Large intestine (tissue), 3 donors: ENCODE data around the gene PACS2. TPM values are rescaled to one million over a fixed set of nuclear protein-coding genes. Genes with fewer than 3 reads are reported as not detected.
"Not testable (repeated sequence)": the region's sequence is repeated elsewhere in the genome, so short reads cannot be mapped to it uniquely, and the experiment has no call there.

Source experiments
- DNase-seq, 2 donors: peaks; one replicate each; pipeline versions ENCODE4 v3.0.0 to v3.0.0-alpha.2; 2013
- H3K27ac ChIP-seq: one replicate; pipeline ENCODE4 v1.5.1; 2013; ENCODE audit warnings: low read length
- H3K27me3 ChIP-seq: 2 replicates; pipeline ENCODE4 v1.6.1; 2013; ENCODE audit warnings: low read length; ENCODE audit not compliant: control insufficient read depth, insufficient read depth
- H3K36me3 ChIP-seq: 2 replicates; pipeline ENCODE4 v1.6.1; 2013; ENCODE audit warnings: low read length; ENCODE audit not compliant: control insufficient read depth, insufficient read depth
- H3K4me1 ChIP-seq: one replicate; pipeline ENCODE4 v1.6.1; 2013; ENCODE audit warnings: low read length; ENCODE audit not compliant: control insufficient read depth, insufficient read depth
- H3K4me3 ChIP-seq: one replicate; pipeline ENCODE4 v1.5.1; 2013; ENCODE audit warnings: low read length
- H3K9me3 ChIP-seq: one replicate; pipeline ENCODE4 v1.6.1; 2013; ENCODE audit warnings: mild to moderate bottlenecking, low read depth, low read length, moderate library complexity; ENCODE audit not compliant: control insufficient read depth
- WGBS: methylation state at CpG from one replicate; pipeline ENCODE4 v1.1.5; 2013; ENCODE audit warnings: low lambda C conversion rate; ENCODE audit not compliant: insufficient coverage; 5-methylcytosine and 5-hydroxymethylcytosine counted together
- polyA plus RNA-seq: library from polyadenylated mRNA; unstranded; fragments of 120-200 nt; gene quantifications from one replicate; pipeline ENCODE4 v1.2.1, GENCODE V29; 2013

Gene PACS2
- polyA plus RNA-seq, 1 donor, result 54.6 TPM

DNA sequence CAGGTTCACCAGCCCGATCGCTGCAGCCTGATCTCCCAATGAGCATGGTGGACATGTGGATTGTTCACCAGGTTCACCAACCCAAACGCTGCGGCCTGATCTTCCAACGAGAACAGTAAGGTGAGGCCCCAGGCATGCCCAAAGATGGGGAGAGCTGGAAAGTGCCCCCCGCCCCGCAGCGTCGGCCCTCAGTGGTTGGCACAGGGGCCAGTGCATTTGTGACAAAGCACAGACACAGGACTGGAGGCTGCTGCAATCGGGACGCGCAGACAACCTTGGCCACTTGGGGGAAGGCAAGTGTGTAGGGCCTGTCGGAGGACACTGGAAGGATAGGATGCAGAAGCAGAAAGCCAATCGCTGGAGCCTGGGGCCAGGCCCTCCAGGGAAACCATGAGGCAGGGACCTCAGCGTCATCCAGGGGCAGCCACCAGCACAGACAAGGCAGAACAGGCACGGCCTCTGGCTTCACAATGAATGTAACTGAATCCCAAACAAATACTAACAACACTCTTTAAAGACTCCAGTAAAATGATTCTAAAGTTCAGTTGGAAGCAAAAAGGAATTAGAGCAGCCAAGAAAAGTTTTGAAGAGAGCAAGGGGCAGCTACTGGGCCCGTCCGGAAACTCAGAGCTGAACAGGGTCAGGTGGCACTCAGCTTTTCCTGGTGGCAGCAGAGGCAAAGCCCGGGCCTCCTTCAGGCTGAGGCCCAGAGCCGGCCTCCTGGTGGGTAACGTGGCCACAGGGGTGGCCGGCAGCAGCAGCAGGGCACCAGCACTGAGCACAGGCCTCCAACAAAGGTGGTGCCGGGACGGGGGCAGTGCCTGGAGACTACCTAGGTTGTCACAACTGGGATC is 27.1 kb upstream of the PACS2 start:
- Histone ChIP-seq H3K27me3 (no peaks in the 10 kb centered on the region), H3K36me3 (peaks cover 13% of the 10 kb centered on the region), H3K4me1 (no peaks in the 10 kb centered on the region), H3K27ac (no peak overlapping the region), H3K4me3 (no peak overlapping the region), H3K9me3 (no peaks in the 10 kb centered on the region)
- DNase-seq, result no peak
- WGBS, result 100% methylated on average over 1 of the region's 24 CpGs

DNA sequence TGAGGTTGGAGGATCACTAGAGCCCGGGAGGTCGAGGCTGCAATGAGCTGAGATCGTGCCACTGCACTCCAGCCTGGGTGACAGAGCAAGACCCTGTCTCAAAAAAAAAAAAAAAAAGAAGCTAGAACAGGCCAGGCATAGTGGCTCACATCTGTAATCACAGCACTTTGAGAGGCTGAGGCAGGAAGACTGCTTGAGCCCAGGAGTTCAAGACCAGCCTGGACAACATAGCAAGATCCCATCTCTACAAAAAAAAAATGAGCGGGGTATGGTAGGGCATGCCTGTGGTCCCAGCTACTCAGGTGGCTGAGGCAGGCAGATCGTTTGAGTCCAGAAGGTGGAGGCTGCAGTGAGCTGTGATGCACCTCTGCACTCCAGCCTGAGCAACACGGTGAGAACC is 25.6 kb upstream of the PACS2 start:
- no CpG with 5 or more reads among the region's 6 CpGs for whole genome bisulfite sequencing
- H3K27ac ChIP-seq, DNase-seq, H3K36me3 ChIP-seq, H3K9me3 ChIP-seq, H3K27me3 ChIP-seq, H3K4me1 ChIP-seq, H3K4me3 ChIP-seq: not testable (repeated sequence)

DNA sequence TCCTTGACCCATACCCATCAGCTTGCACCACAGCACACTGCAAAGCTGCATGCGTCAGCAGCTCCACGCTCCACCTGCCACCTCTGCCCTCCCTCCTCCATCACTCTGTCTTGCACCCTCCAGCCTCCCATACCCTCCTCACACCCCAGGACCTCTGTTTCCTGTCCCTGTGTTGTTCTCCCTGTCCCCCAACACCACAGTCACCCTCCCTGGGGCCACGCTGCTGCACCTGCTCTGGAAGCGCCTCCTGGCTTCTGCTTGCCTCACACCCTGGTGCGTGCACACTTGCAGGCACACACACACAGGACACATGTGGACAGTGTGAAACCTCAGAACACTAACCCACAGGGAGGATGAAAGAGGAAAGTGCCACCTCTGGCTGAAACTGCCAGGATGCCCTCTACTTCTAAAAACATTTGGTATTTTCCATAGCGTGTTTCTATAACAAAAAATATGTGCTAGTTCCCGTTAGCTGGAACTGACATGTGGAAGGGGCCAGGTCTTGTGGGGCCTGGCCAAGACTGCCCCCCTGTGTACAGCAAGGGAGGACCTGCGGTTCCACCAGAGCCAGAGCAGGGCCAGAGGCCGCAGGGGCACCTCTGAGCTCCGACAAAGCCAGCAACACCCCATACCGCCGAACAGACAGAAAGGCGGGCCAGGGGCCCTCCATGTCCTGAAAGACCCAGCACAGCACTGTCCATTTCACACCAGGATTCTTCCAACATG is 23.8 kb upstream of the PACS2 start:
- WGBS, result 100% methylated on average over 1 of the region's 13 CpGs
- no peak for DNase-seq
- no peaks in the 10 kb centered on the region for H3K4me1 ChIP-seq

DNA sequence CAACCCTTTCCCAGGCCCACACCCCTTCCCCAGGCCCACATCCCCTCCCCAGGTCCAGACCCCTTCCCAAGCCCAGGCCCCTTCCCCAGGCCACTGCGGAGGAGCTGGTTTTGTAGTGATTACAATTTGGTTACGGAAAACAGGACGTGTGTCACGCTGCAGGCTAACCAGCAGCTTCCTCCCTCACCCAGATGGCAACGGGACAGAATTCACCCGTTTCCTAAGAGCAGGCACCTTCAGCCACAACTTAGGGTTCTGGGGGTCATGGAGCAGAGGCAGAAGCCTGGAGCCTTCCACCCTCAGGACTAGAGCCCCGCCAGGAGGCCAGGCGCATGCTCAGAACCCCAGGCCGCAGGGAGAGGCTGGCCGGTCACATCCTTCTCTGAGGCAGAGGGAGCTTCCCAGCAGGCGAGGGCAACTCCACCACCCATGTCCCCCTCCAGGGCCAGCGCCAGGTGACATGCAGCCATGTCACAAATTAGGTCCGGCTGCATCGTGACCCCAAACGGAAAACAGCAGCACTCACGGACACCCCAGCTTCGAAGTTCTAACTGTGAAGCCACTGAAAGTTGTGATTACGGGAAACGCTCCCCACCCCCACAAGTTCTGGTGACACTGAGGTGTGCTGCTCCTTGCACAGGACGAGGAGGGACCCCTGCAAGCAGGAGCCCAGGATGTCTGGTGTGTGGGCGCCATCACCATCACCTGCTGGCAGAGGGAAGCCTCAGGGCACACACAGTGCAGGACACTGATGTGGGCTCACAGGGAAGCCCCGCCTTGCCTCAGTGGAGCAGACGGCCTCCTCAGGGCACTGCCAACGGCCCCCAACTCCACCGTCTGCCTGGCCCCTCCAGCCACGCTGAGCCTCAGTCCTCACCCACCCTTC is 21.5 kb upstream of the PACS2 start:
- DNase-seq, result no peak
- H3K9me3 ChIP-seq, result no peaks in the 10 kb centered on the region
- no peak overlapping the region for H3K4me3 ChIP-seq
- H3K27me3 ChIP-seq, result no peaks in the 10 kb centered on the region
- no peak overlapping the region for H3K27ac ChIP-seq
- no peaks in the 10 kb centered on the region for H3K36me3 ChIP-seq
- no CpG with 5 or more reads among the region's 26 CpGs for WGBS
- H3K4me1 ChIP-seq, result no peaks in the 10 kb centered on the region

More for the DNA sequence above, 23.8 kb upstream of the PACS2 start:
- Histone ChIP-seq H3K27ac (no peak overlapping the region), H3K36me3 (peaks cover 3% of the 10 kb centered on the region), H3K9me3 (no peaks in the 10 kb centered on the region), H3K4me3 (no peak overlapping the region), H3K27me3 (no peaks in the 10 kb centered on the region)

- Histone ChIP-seq H3K36me3 (no peaks in the 10 kb centered on the region), H3K9me3 (no peaks in the 10 kb centered on the region), H3K27me3 (no peaks in the 10 kb centered on the region), H3K4me3 (no peak overlapping the region), H3K4me1 (no peaks in the 10 kb centered on the region), H3K27ac (no peak overlapping the region)
- DNase-seq, result peak; percentile 36 to 43
- no CpG with 5 or more reads among the region's 15 CpGs for WGBS
Observed at GRCh38 chr14:105294142-105294597, 20.4 kb upstream of the PACS2 start.

- no CpG with 5 or more reads among the region's 11 CpGs for WGBS
- not testable (repeated sequence) for H3K27ac ChIP-seq, H3K27me3 ChIP-seq, DNase-seq, H3K36me3 ChIP-seq, H3K4me3 ChIP-seq, H3K9me3 ChIP-seq, H3K4me1 ChIP-seq
Observed at GRCh38 chr14:105297311-105297710, 17.2 kb upstream of the PACS2 start.

DNA sequence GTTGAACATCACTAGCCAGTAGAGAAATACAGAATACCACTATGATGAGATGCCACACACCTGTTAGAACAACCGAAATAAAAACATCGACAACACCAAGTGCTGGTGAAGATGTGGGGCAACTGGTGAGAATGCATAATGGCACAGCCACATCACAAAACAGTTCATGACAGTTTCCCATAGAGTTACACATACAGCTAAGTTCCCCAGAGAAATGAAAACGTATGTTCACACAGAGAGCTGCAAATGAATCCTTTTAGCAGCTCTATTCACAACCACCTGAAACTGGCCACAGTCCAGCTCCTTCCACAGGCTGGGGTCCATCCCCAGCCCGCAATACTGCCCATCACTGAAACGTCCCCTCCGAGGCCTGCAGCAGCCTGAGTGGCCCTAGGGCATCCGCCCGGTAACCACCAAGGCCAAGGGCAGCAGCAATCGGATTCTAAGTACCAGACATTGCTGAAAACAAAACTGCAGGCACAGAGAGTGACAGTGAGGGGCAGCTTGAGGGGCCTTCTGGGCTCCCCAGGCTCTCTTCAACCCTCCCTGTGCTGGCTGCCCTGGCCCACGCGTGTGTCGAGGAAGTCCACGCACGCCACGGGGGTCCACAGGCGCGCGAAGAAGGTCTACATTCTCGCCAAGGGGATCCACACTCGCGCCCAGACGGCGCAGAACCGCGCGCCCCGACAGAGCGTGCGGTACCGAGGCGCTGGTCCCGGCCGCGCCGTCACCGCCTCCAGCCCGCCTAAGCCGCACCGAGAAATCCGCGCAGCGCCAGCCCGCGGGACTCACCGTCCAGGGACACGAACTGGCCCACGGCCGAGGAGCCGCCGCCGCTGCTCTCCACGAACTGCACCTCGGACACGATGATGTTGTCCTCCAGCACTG is 14.7 kb upstream of the PACS2 start:
- Histone ChIP-seq H3K27me3 (no peaks in the 10 kb centered on the region), H3K4me3 (peak overlapping the region; percentile 66), H3K36me3 (no peaks in the 10 kb centered on the region), H3K27ac (peak overlapping the region; percentile 98), H3K9me3 (no peaks in the 10 kb centered on the region), H3K4me1 (peaks cover 6% of the 10 kb centered on the region)
- no CpG with 5 or more reads among the region's 54 CpGs for WGBS
- DNase-seq, result no peak

DNA sequence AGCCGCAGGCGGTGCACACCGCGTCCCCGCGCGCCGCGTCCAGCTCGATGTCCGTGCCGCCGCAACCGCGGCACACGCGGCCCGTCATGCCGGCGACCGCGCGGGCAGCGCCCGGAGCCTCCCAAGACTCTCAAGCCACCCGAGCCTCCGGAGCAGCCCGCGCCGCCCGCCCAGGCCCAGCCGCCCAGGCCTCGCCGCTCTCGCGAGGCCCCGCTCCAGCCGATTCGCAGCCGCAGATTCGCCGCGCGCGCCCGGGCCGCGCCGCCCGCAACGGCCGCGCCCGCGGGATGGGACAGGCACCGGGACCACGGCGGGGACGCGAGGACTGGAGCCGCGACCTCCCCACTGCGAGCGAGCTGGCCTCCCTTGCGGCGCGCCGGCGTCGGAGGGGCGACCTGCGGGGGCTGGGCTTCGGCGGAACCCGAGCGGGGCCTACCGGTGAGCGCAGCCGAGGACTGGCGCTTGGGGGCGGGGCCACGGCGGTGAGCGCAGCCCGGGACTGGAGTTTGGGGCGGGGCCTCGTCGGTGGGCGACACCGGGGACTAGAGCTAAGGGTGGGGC is 13.9 kb upstream of the PACS2 start, which contains the start of gene BRF1:
Gene BRF1 (minus strand): TSS at position 460 of the 561 bp plus-strand sequence. CDS start 372 bp downstream, at position 88.
- DNase-seq, result peak; percentile 93 to 98
- H3K27ac ChIP-seq, result peak within 1 kb of the TSS; percentile 98
- H3K4me1 ChIP-seq, result peaks cover 10% of the 10 kb centered on the region
- no peaks in the 10 kb centered on the region for H3K27me3 ChIP-seq
- no peaks in the 10 kb centered on the region for H3K36me3 ChIP-seq
- H3K4me3 ChIP-seq, result peak within 1 kb of the TSS; percentile 85
- no CpG with 5 or more reads among the region's 90 CpGs for WGBS
- H3K9me3 ChIP-seq, result no peaks in the 10 kb centered on the region
